Measurements from ENCODE around the gene F2.

The F2 gene

DNA sequence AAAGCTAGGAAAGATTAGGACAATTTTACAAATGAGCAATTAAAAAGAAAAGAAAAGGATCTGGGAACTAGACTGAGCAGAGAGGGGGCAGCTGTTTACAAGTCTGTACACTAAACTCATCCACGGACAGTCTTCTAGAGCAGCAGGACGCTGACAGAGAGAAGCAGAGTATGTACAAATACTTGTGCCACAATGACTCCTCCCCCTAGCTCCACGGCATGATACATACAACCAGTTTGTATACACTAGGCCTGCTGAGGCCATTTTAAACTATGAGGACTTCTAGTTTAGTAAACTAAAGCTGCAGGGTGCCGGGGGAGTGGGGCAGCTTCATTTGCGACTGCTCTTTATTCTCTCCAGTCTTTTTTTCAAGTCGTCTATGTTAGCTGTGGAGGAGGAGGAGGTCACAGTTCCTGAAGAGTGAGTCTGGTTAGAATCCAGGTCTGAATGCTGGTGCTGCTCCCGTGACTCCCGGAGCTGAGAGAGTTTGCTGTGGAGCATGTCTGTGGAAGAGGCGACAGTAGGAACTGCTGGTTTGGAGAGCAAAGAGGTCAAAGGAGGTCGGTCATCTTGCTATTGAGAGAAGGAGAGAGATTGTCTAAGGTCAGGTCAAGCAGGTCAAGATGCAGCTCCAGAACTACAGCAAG is 24.8 kb downstream of the F2 start:
- DNase-seq (ENCODE audit: low read depth) = no peak

DNA sequence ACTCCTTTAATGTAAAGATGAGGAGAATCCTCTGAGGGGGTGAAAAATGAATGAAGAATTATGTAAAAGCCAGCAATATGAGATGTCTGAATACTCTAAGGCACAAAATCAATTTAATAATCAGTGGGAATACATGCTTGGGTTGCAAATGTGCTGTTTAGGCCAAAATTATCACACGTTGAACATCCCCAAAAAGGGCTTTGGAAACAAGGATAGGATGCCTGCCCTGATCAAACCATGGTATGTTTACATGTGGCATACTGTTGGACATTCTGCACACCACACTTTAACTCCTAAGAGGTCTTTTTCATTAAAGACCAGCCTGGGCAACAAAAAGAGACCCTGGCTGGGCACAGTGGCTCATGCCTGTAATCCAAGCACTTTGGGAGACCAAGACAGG is 26.3 kb downstream of the F2 start:
- DNase-seq (ENCODE audit: low read depth) = no peak

DNA sequence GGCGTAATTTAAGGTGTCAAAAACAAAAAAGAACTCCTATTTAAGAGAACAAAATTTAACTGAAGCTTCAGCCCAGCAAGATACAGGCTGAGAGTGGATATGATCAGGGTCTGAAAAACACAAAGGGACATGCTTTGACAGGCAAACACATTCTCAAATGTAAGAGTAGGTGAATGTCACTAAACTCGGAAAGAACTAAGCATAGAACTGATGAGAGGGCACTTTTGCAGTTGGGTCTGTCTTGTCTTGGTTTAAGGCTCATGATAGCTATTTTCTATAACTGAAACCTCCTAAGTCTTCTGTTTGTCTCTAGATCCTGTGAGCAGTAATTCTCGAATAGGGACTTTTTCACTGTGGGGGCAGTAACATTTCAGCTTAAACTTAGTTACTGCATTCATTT is 27.0 kb downstream of the F2 start:
- DNase-seq (ENCODE audit: low read depth) = no peak

DNA sequence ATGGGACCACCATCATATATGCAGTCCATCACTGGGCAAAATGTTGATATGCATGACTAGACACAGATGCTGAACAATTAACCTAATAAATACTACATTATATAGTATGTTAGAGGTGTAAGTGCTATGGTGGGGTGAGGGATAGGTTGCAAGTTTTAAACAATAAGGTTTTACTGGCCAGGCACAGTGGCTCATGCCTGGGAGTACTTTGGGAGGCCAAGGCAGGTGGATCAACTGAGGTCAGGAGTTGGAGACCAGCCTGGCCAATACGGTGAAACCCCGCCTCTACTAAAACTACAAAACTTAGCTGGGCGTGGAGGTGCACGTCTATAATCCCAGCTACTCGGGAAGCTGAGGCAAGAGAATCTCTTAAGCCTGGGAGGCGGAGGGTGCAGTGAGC is 28.1 kb downstream of the F2 start:
- DNase-seq (ENCODE audit: low read depth) = no peak

DNA sequence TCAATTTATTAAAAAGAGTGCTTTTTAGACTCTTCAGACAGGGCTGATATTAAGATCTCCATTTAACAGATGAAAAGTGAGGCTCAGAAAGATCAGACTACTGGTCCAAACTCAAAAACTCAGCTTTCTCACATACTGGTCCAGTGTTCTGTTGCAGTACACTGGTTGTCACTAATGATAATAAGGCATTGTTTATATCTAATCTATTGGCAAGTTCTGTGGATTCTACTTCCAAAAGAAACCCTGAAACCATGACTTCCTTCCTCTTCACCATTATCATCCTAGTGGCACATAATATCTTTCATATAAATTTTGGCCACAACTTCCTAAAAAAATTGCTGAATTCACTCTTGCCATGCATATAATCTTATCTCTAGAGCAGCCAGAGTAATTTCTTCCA is 36.9 kb downstream of the F2 start:
- no peak for DNase-seq (ENCODE audit: low read depth)

DNA sequence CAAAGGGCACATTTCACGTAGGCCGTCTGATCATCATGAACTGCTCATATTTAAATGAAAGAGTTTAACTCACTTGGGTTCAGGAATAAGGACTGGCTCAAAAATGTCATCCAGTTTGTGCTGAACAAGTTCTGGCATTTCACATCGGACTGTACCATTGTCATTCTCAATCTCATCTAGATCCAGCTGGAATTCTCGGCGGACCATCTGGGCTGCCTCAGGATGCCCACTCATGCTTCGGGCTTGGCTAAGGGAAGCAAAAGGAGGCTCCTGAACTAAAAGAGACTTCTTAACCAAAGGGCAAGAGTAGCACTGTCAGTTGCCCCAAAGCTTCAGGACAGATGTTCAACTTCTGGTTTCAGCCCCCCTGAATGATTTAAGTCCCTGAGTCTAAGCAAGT is 40.2 kb downstream of the F2 start:
- no peak for DNase-seq (ENCODE audit: low read depth)

DNA sequence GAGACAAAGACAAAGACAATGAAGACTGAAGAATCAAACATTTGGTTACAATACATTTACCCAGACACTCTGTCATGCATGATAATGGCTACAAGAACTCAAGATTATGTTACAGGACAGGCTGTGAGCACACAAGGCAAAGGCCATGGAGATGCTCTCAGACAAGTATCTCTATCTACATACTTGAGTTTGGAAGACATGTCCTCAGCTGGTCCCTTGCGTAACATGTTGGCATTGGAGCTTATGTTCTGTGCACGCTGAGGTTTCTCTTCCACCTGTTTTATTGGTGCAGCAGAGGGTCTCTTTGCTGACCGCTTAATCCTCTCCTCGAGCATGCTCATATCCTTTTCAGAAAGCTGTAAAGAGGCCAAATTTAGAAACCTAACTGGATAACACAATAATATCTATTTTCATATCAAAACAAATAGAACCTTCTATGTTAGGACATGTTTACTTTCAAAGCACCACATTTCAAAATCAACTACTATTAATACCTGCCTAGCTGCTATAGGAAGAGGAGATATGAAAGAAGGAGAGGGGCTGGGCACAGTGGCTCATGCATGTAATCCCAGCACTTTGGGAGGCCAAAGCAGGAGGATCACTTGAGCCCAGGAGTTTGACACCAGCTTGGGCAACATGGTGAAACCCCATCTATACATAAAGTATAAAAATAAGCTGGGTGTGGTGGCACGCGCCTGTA is 41.6 kb downstream of the F2 start:
- DNase-seq (ENCODE audit: low read depth) = no peak

DNA sequence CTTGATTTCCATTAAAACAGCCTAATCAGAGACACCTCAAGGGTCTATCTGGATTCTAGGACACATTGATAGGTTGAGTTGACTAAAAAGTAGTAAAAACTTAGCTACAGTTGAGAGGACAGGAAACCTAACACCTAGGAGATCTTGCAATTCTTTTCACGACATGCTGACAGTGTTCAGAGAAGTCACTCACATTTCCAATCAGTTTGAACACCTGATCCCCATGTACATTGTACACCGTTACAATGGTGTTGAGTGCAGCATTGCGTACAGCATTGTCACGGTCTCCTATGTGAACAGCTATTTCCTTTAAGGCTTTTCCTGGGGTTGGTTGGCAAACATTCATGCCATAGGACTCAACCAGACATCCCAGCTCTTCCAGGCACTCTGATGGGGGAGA is 42.8 kb downstream of the F2 start:
- no peak for DNase-seq (ENCODE audit: low read depth)

DNA sequence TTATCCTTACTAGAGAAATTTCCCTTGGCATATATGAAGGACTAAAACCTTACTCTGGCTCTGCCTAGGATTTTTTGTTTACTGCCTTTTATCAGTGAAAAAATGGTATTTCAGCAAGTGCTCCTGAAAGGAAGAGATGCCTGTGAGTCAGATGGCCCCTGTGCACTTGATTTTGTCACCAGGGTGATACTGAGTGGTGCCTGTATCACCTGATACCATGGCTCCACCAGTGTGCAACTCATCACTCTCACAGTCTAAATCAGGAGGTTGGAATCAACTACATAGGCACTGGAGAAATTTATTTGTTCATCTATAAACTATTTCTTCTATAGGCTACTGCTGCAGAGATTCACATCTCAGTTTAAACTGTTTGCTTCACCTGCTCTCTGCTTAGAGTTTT is 43.2 kb downstream of the F2 start:
- DNase-seq (ENCODE audit: low read depth) = no peak

DNA sequence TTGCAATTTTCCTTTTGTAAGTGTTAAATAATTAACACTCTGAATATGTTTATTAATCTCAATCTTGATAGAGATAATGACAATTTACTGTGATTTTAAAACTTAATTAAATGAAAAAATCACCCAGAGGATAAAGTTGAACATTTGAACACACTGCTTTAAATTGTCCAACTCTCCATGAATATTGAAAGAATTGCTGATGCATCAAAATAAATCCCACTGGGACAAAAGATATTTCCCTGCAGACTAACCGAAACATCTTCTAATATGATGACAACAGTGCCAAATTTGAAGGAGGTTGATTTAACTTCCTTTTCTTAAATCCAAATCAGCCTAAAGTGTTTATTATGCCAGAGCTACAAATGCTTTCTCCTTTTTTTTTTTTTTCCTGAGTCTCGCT is 47.6 kb downstream of the F2 start:
- no peak for DNase-seq (ENCODE audit: low read depth)

DNA sequence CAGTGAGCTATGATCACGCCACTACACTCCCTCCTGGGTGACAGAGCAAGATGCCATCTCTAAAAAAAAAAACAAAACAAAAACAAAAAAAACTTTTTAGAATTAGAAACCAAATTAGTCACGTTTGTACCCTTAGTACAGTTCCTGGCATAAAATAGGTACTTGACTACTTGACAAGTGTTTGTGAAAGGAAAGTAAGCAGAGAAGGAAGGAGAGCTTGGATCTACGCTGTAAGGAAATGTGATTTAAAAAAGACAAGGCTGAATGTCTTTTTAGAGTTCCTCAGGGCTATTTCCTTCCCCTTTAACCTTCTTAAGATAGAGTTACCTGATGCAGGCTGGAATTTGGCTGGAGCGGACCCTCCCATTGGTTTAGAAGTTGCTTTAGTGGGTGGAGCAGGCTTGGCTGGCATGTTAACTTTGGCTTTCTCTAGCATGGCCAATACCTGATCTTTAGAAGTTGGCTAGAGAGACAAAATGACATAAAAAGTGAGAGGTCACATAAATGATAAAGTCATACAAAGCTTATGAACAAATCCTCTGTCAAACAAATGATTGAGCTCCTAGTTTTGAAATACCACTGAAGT is 50.7 kb downstream of the F2 start:
- no peak for DNase-seq (ENCODE audit: low read depth)

DNA sequence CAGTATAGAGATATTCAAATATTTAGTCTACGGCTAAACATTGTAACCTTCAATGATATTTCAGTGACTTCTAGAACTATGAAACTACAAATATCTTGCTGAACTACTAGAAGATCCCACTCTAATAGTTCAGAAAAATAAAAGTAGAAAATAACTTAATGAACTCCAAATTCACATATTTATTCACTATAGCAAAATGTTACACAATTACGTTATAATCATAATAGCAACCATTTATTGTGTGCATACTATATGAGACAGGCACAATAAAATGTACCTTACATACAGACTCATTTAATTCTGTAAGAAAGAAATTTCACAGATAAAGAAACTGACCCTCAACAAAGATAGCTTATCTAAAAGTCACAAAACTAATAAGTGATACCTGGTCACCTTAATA is 57.9 kb downstream of the F2 start:
- no peak for DNase-seq (ENCODE audit: low read depth)

DNA sequence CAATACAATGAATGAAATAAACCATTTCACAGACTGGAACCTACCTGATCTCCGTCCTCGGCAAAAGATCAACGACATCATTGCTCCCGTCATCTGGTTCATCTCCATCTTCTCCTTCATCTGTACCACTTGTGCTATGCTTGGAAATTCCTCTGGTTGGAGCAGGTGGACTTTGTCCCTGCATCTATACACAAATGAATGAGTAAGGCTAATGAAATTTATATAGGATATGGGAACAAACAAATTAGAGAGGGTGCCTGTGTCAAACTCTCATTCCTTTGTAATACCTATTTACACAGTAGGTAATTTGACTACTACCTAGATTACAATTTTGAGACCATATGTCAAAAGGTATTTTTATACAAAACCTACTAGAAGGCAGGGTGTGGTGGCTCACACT is 59.4 kb downstream of the F2 start:
- DNase-seq (ENCODE audit: low read depth) = no peak

All from activated T-cell treated with anti-CD3 and anti-CD28 coated beads for 48 hours (primary cell).